ENCODE measurements around the gene IKZF1.

The IKZF1 gene

GRCh38 chr7:50304911-50305582, 531 bp downstream of the IKZF1 start:
- TF ChIP-seq, protein P1, sequence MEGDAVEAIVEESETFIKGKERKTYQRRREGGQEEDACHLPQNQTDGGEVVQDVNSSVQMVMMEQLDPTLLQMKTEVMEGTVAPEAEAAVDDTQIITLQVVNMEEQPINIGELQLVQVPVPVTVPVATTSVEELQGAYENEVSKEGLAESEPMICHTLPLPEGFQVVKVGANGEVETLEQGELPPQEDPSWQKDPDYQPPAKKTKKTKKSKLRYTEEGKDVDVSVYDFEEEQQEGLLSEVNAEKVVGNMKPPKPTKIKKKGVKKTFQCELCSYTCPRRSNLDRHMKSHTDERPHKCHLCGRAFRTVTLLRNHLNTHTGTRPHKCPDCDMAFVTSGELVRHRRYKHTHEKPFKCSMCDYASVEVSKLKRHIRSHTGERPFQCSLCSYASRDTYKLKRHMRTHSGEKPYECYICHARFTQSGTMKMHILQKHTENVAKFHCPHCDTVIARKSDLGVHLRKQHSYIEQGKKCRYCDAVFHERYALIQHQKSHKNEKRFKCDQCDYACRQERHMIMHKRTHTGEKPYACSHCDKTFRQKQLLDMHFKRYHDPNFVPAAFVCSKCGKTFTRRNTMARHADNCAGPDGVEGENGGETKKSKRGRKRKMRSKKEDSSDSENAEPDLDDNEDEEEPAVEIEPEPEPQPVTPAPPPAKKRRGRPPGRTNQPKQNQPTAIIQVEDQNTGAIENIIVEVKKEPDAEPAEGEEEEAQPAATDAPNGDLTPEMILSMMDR (IDR thresholded peaks at IDR 0.05; ENCODE audit: extremely low read depth, missing control alignments) = no peak
- DNase-seq (ENCODE audit: low spot score) = peak; percentile 66

- TF ChIP-seq, protein P1 (IDR thresholded peaks at IDR 0.05; ENCODE audit: extremely low read depth, missing control alignments) = no peak
- DNase-seq (ENCODE audit: low spot score) = no peak
Measured at GRCh38 chr7:50305583-50306493, 1.3 kb downstream of the IKZF1 start.

GRCh38 chr7:50306494-50307367, 2.2 kb downstream of the IKZF1 start:
- TF ChIP-seq, protein P1 (IDR thresholded peaks at IDR 0.05; ENCODE audit: extremely low read depth, missing control alignments) = no peak
- DNase-seq (ENCODE audit: low spot score) = no peak

DNA sequence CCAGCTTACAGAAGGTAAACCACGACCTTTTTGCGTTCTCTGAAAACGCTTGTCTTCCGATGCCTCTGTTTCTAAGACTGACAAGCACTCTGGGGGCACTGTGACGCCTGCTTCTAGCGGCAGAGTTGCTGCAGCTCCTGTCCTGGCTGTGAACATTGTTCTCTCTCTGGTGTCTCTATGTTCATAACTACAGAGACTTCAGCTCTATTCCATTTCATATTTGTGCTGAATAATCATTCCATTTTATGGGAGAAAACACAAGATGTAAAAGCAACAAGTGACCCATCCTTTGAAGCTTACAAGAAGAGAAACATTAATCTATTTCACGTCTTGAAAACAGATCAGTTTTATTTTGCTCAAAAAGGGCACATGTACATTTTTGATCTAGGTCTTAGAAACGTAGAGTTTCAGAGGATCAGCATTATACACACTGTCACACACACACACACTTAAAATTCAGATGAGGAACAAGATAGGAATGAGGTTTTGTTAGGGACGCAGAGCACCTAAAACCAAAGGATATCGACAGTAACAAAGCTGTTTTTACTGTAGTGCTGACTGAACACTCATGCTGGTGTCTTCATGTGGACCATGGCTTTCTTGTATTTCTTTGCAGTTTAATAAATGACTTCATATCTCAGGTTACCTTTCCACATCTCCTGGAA, 3.0 kb downstream of the IKZF1 start:
- TF ChIP-seq, protein P1 (IDR thresholded peaks at IDR 0.05; ENCODE audit: extremely low read depth, missing control alignments) = no peak
- DNase-seq (ENCODE audit: low spot score) = peak; percentile 56

DNA sequence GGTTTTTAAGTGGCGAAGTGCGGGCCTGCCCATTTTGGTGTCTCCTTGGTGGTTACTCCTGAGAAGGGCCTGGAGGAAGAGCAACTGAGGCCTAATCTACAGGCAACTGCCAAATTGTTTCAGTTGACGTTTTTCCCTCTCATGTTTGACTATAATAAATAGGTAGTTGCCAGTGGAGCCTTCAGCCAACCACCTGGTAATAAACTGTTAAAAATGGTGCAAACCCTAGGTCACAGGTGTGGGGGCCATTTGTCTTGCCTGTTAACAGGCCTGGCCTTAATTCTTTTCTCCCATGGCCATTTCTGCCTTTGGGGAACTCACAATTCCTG, 3.7 kb downstream of the IKZF1 start:
- TF ChIP-seq, protein P1 (IDR thresholded peaks at IDR 0.05; ENCODE audit: extremely low read depth, missing control alignments) = no peak
- no peak for DNase-seq (ENCODE audit: low spot score)

GRCh38 chr7:50308532-50309385, 4.2 kb downstream of the IKZF1 start:
- TF ChIP-seq, protein P1 (IDR thresholded peaks at IDR 0.05; ENCODE audit: extremely low read depth, missing control alignments) = no peak
- DNase-seq (ENCODE audit: low spot score) = no peak

All from GM20000 (cell line).